DND-41 (cell line): ENCODE results near the gene C17orf75.

Experiments
- CTCF ChIP-seq: IDR thresholded peaks from 2 replicates; pipeline ENCODE4 v1.5.1; 2012; ENCODE audit warnings: borderline replicate concordance, low read length, moderate library complexity, mild to moderate bottlenecking; ENCODE audit not compliant: poor library complexity, severe bottlenecking; ENCODE audit errors: extremely low read depth
- EZH2 ChIP-seq: IDR thresholded peaks from 3 replicates; pipeline ENCODE4 v1.6.1; 2012; ENCODE audit warnings: borderline replicate concordance, low read depth, mild to moderate bottlenecking, moderate library complexity, low read length, inconsistent platforms; ENCODE audit not compliant: severe bottlenecking

GRCh38 chr17:32349854-32350665, 8.1 kb upstream of the C17orf75 start, which contains the start of gene ZNF207:
- TF ChIP-seq CTCF, result peak; percentile 5
- TF ChIP-seq EZH2, result no peak
